Medulla oblongata (tissue), 1 donor: ENCODE measurements around the gene GZMM.

ENCODE experiments used
- DNase-seq: peaks from one replicate; pipeline ENCODE4 v3.0.0-alpha.2; 2015; ENCODE audit errors: extremely low spot score

The GZMM gene

GRCh38 chr19:566844-567243 lies 23.0 kb downstream of the GZMM start:
- DNase-seq: no peak

DNA sequence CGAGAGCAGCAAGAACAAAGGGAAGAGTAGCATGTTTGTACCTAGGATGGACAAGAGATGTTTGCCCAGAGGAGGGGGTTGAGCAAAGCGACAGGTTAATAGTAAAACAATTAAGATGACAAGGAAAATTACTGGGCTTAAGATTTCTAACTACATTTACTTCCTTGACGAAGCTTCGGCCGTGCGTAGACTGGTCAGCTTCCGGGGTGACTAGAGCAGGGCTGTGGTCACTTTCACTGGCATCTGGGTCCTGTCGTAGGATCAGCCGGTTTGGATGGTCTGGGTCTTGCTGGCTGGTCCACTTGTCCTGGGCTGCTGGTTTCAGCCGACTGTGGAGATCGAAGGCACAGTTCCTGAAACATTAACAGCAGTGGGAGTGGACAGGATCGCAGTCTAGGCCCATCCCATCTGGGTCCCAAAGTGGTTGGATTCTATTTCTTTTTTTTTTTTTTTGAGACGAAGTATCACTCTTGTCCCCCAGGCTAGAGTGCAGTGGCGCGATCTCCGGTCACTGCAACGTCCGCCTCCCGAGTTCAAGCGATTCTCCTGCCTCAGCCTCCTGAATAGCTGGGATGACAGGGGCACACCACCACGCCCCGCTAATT lies 23.5 kb downstream of the GZMM start:
- no peak for DNase-seq

DNA sequence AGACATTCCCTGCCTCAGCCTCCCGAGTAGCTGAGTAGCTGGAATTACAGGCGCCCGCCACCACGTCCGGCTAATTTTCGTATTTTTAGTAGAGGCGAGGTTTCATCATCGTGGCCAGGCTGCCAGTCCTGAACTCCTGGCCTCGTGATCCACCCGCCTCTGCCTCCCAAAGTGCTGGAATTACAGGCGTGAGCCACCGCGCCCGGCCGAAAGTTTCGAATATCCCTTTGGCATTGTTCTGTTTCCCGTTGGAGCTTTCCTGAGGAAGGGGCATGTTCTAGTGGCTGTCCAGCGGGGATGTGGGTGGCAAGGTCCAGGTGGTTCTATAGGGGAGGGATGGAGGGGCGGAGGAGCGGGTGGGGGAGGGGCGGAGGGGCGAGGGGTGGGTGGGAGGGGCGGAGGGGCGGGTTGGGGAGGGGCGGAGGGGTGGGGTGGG lies 26.4 kb downstream of the GZMM start:
- DNase-seq: no peak

DNA sequence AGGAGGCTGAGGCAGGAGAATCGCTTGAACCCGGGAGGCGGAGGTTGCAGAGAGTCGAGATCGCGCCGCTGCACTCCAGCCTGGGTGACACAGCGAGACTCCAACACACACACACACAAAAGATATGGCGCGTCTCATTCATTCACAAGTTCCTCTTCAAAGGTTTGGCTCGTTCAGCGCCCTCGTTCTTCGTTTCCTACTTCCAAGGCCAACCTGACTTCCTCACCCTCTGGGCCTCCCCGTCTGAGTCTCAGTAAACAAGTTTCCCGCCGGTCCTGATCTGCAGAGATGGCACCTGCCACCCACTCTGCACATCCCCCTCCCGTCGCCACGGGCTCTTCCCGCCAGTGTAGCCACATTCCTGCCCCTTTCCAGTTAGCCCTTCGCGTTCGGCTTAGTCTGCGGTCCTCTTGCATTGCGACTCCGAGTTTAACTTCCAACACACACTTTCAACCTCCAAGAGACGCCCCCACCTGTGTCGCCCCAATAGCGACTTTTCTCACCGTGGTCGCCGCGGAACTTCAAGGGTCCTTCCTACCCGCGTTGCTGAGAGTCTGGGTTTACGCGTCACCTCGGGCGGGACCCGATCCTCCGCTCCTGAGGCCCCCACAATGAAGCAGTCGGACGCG lies 27.2 kb downstream of the GZMM start:
- DNase-seq: peak; percentile 41

GRCh38 chr19:571566-571974 lies 27.7 kb downstream of the GZMM start:
- peak; percentile 40 for DNase-seq

DNA sequence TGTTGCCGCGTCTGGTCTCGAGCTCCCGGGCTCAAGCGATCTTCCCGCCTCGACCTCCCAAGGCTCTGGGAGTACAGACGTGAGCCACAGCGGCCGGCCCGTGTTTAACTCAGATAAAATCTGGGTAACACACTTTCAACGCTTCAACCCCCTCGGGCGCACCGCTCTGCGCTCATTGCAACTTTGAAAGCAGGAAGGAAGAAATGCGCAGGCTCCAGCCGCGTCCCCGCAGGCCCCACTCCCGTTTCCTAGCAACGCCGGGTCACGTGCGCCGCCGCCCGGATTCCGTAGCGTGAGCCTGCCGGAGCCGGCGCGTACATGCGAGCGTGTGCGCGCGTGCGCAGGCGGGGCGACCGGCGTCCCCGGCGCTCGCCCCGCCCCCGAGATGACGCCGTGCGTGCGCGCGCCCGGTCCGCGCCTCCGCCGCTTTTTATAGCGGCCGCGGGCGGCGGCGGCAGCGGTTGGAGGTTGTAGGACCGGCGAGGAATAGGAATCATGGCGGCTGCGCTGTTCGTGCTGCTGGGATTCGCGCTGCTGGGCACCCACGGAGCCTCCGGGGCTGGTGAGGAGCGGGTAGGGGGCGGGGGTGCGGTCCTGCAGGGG lies 28.4 kb downstream of the GZMM start, which contains the start of gene BSG:
Gene BSG, plus strand, starts transcription at position 457 of the 603 bp plus-strand sequence. Its CDS starts 39 bp downstream, at position 496.
- DNase-seq: peak; percentile 98

DNA sequence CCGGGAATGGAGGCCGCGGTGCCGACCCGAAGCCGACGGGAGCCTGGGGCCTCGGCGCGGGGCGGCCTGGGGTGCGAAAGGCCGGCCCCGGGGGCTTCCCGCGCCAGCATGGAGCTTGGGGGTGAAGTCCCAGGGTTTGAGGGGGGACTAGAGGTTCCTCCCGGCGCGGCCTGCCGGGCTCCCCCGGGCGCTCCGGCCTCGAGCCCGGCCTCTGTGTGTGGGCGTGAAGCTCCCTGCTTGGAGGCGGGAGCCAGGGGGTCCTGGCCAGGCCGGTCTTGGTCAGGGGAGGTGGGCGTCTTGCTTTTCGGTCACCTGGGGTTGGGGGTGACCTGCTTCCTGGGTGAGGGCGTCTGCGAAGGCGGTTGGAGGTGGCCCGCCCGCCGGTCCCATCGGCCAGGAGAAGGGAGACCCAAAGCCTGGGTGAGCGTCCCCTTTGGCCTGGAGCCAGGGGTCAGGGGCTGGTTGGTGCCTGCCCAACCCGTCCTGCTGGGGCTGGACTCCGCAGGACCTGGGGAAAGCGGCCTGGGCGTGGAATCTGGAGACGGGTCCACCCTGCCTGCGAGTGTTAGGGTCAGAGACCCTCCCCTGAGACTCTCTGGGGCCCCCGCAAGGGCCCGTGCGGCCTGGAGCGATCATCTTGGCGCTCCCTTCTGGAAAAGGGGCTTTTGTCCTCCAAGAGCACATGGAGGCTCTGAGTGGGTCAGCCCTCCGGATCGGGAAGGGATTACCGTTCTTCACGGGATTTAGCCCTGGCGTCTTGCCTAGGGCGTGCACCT lies 29.1 kb downstream of the GZMM start:
- DNase-seq: peak; percentile 34

- DNase-seq: no peak
These were observed 29.6 kb downstream of the GZMM start for GRCh38 chr19:573519-573825.

- peak; percentile 51 for DNase-seq
These were observed 31.0 kb downstream of the GZMM start for GRCh38 chr19:574658-575526.

GRCh38 chr19:575527-576506 lies 32.0 kb downstream of the GZMM start:
- DNase-seq: peak; percentile 38

DNA sequence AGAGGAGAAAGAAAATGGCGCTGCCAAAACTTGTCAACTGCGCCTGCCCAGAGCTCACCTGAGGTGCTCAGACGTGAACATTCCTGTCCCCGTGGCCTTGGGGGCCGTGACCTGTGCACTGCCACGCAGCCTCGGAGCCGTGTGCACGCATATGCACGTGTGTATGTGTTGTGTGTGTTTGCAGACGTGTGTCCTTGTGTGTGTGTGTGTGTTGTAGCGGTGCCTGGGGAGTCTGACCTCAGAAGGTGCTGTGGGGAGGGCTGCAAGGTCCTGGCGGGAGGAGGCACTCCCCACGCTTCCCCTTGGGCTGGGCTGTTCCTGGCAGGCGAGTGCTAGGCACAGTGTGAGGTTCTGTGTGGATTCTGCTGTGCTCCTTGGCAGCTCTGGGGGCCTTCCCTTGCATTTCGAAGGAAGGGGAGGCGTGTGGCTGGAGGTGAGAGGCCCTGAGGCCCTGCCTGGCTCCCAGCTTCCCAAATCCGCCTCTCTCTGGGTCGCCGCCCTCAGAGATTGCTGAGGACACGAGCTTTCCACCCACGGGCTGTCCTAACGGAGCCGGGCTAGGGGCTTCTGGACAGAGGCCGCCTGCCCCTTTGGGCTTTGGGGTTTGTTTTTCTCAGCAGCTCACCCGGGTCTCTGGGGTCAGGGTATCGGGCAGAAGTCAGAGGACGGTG lies 33.0 kb downstream of the GZMM start:
- no peak for DNase-seq

DNA sequence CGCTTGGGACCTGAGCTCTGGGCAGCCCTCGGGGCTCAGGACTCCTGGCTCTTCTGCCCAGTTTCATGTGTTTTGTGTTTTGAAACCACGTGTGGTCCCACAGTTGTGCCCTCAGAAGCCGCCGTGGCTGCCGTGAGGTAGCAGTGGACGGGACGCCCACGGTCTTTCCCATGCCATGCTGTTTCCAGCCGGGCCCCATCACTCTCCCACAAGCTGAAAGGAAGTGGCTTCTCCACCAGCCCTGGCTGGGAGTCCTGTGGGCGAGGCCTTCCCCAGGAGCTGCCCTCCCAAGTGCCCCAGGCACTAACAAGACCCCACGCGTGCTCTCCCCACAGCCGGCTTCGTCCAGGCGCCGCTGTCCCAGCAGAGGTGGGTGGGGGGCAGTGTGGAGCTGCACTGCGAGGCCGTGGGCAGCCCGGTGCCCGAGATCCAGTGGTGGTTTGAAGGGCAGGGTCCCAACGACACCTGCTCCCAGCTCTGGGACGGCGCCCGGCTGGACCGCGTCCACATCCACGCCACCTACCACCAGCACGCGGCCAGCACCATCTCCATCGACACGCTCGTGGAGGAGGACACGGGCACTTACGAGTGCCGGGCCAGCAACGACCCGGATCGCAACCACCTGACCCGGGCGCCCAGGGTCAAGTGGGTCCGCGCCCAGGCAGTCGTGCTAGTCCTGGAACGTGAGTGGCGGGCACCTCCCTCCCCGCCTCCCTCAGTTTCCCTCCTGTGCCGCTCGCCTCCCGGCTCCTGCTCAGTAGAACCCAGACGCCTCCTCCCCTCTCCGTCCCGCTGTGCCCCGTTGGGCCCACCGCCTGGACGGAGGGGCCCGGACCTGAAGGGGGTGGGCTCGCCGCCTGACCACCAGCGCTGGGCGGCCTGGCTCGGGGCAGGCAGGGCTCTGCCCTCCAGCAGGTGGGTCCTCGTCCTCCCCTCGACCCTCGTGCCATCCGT lies 33.9 kb downstream of the GZMM start:
- no peak for DNase-seq

GRCh38 chr19:579111-579841 lies 35.4 kb downstream of the GZMM start:
- DNase-seq: no peak

GRCh38 chr19:579842-580155 lies 35.9 kb downstream of the GZMM start:
- no peak for DNase-seq

- no peak for DNase-seq
These were observed 36.5 kb downstream of the GZMM start for GRCh38 chr19:580274-580835.

- DNase-seq: no peak
These were observed 37.7 kb downstream of the GZMM start for GRCh38 chr19:581399-582111.
